GM10266 (cell line): ENCODE results near the gene ANKRD55.
"Not testable (repeated sequence)": the region's sequence is repeated elsewhere in the genome, so short reads cannot be mapped to it uniquely, and the experiment has no call there.

ENCODE experiments used
- DNase-seq: peaks from one replicate; pipeline ENCODE4 v3.0.0; 2012; ENCODE audit errors: extremely low spot score
- CTCF ChIP-seq: IDR thresholded peaks from 2 replicates; pipeline ENCODE4 v1.5.1; 2012; ENCODE audit warnings: mild to moderate bottlenecking, low read depth; ENCODE audit not compliant: control insufficient read depth, insufficient read depth; ENCODE audit errors: missing control alignments

ANKRD55 gene

GRCh38 chr5:56088967-56089829 is 143.9 kb downstream of the ANKRD55 start:
- DNase-seq, result peak; percentile 59
- no peak for TF ChIP-seq CTCF

- TF ChIP-seq CTCF, result no peak
- no peak for DNase-seq
These were observed 144.6 kb downstream of the ANKRD55 start for GRCh38 chr5:56088431-56088949.

GRCh38 chr5:56085193-56085592 is 147.9 kb downstream of the ANKRD55 start:
- DNase-seq, result no peak
- no peak for TF ChIP-seq CTCF

GRCh38 chr5:56083286-56083854 is 149.8 kb downstream of the ANKRD55 start:
- TF ChIP-seq CTCF, result no peak
- no peak for DNase-seq

GRCh38 chr5:56081053-56081642 is 152.0 kb downstream of the ANKRD55 start:
- DNase-seq, result not testable (repeated sequence)

GRCh38 chr5:56080375-56081052 is 152.6 kb downstream of the ANKRD55 start:
- TF ChIP-seq CTCF, result no peak
- DNase-seq, result no peak

GRCh38 chr5:56079157-56079500 is 154.0 kb downstream of the ANKRD55 start:
- not testable (repeated sequence) for DNase-seq
